ENCODE data around the gene SLC25A23.

SLC25A23 gene

DNA sequence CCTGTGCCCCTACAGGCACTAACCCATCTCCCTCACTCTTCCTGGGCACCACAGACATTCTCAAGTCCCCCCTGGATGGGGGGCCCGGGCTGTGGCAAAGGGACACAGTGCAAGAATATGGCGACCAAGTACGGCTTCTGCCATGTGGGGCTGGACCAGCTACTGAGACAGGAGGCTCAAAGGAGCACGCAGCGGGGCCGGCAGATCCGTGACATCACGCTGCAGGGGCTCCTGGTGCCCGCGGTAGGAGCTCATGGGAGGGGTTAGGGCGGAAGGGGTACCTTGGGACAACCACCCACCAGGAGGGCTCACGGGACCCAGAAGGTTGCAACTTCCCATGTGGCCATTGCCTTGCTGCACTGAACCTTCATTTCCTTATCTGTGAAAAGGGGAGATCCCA, 63.3 kb downstream of the SLC25A23 start:
- DNase-seq = no peak

DNA sequence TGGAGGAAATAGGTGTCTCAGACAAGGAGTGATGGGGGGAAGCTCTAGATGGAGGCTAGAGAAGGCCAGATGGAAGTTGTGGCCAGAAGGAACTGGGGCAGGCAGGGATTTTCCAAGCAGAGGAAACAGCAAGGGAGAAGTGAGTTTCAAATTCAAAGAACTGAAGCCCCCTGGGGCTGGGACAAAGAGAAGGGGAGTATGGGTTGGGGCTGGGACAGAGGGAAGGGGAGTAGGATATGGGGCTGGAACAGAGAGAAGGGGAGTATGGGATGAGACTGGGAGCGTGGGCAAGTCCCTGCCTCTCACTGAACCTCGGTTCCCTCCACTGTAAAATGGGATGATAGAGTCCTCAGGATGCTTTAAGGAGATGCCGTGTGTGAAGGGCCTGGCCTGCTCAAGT, 64.8 kb downstream of the SLC25A23 start:
- DNase-seq = no peak

DNA sequence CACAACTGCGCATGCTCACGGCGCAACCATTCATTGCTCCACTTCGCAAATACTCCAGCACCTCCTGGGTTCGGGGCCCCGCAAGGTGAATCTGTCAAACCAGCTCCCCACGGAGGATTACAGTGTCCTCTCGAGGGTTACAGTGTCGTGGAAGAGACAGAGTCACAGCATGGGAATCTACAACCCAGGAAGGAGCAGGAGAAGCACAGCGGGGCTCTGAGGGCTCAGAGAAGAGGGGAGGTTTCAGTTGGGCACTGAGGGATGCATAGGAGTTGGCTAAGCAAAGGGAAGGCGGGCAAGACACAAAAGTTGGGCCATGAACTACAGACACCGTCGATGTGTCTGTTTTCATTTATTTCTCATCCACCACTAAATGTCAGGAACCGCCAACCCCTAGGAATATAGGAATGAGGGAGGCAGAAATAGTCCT, 65.6 kb downstream of the SLC25A23 start:
- no peak for DNase-seq

DNA sequence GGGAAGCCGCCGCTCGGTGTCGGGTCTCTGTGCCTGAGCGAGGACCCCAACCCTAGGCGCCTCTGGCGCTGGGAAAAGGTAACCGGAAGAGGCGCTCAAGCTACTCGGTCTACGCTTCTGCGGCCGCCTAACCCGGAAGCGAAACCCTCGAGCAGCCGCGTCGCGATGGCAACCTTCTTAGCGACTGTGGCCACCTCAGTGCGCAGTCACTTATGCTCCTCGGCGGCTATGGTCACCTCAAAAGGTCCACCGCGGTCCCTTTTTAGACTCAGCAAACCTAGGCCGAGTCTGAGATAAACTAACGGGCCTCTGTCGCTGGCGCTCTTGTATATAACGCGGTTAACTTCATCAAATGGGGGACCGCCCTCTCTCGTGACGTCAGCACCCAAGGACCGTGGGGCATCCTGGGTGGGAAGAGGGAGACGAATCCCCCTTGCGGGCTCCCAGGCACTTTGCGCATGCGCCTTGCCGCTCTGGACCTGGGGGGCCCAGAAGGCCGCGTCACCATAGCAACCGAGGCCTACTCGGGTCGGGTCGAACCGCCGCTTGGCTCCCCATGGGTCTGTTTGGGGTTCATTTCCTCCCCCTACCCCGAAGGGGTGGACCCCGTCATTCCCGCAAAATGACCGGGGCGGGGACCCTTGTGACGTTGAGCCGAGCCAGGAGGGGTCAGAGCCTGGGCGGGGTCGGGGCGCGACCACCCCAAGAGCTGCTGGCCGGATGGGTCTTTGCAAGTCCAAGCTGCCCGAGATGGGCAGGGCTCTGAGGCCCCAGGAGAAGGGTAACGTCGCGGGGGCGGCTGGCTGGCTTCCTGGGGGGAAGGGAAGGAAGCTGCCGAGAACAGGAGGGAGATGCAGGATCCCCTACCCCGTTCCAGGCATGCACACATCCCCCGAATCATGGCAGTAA, 66.3 kb downstream of the SLC25A23 start, which contains the start of gene GTF2F1:
Gene GTF2F1, minus strand, starts transcription at position 91 of the 909 bp plus-strand sequence. CDS start 169 bp downstream, outside the sequence.
- peak; percentile 92 for DNase-seq

DNA sequence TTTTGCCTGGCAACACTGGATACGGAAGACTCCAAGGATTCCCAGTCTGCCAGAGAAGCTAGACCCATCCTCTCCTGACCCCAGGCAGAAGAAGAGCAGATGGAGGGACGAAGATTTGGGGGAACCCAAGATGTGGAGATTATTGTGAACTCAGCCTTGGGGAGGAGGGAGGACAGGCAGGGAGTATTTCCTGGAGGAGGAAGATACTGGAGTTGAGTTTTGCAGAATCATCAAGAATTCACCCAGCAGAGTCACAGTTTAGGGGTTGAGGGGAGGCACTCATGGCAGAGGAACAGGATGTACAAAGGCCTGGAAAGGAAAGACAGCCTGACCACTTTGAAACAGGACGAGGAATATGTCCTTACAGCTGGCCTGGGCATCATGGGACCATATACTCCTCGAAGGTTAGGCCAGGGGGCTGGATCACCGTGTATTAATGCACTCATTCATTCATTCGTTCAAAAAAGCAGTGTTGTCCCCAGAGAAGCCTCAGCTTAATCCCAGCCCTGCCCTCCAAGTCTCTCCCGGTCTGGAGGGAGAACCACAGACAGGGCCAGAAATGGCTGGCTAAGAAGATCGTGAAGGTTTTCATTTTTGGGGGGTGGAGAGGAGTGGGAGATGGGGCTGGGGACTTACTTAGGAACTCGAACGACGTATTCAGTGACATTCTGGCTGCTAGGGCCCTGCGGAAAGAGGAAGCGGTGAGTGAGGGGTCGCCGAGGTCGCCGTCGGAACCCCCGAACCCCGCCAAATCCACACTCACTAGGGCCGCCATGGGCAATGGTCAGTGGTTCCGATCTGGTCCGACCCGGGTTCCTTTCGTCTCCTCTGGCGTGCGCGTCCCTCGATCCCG, 67.1 kb downstream of the SLC25A23 start:
- DNase-seq = no peak

Measured in hippocampal formation (tissue), 2 donors.